Astrocyte of the cerebellum (primary cell): Measurements from ENCODE around the gene BMP8A.
"Not testable (repeated sequence)": the region's sequence is repeated elsewhere in the genome, so short reads cannot be mapped to it uniquely, and the experiment has no call there.

ENCODE experiments used
- DNase-seq: peaks from one replicate; pipeline ENCODE4 v3.0.0-alpha.2; 2011; ENCODE audit warnings: low read depth
- H3K4me3 ChIP-seq: 2 replicates; pipeline ENCODE4 v1.5.1; 2011; ENCODE audit warnings: mild to moderate bottlenecking, low read depth, low read length, moderate library complexity
- CTCF ChIP-seq: IDR thresholded peaks from 2 replicates; pipeline ENCODE4 v1.5.1; 2012; ENCODE audit warnings: low read length, low read depth, moderate library complexity, mild to moderate bottlenecking; ENCODE audit errors: missing control alignments
- in situ Hi-C: cut with HindIII; loops from 2 replicates; pipeline ENCODE4 v1.10.0; 2017; ENCODE audit warnings: low sequenced_read_pairs

BMP8A gene

GRCh38 chr1:39522661-39523567 is 31.5 kb downstream of the BMP8A start:
- DNase-seq, result no peak
- TF ChIP-seq CTCF, result no peak
- in situ Hi-C loops, result no loop called here
- H3K4me3 ChIP-seq, result no peak overlapping the region

DNA sequence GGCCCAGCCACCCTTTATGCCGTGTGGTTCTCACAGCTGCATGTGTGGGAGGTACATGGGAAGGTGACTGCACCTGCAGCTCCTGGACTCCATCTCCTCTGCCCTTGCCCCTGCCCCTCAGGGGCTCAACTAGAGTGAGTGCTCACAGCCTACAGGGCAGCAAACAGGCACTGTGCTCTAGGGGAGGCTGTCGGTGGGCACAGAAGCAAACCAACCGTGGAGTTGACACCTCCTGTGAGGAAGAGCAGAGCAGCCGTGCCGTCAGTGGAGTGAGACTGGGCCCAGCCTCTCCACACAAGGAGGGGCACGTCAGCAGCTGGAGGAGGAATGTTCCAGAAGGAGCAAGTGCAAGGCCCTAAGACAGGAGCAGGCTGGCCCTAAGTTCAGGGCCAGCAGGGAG is 32.7 kb downstream of the BMP8A start:
- H3K4me3 ChIP-seq, result no peak overlapping the region
- TF ChIP-seq CTCF, result no peak
- no peak for DNase-seq
- in situ Hi-C loops, result no loop called here

DNA sequence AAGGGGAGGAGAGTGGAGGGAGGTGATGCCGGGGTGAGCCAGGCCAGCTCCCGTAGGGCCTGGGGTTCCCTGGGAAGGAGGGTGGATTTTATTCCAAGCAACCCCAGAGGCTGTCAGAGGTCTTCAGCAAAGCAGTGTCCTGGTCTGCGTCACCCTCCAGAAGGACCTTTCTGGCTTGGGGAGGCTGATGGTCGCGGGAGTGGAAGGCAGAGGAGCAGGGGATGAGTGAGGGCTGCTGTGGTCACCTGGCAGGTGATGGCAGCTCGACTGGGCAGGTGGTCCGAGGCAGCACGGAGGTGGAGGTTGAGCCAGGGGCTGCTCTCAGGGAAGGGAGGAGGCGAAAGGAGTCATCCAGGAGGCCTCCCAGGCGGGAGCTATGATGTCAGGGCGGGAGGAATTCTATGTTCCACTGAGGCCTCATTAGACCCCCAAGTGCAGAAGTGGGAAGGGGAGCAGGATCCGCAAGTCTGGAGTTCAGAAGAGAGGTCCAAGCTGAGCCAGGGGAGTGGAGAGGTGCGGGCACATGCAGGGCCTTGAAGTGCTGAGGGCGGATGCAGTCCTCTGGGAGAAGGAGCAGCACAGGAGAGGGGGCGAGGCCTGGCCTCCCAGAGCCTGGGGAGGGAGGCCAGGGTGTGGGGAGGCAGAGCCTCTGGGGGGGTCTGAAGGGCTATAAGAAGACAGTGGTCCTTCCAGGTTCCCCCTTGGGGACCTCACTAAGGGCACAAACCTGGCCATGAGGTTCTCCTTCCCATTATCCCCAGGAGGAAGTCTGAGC is 33.3 kb downstream of the BMP8A start:
- no peak for TF ChIP-seq CTCF
- no peak overlapping the region for H3K4me3 ChIP-seq
- no peak for DNase-seq
- in situ Hi-C loops, result no loop called here

DNA sequence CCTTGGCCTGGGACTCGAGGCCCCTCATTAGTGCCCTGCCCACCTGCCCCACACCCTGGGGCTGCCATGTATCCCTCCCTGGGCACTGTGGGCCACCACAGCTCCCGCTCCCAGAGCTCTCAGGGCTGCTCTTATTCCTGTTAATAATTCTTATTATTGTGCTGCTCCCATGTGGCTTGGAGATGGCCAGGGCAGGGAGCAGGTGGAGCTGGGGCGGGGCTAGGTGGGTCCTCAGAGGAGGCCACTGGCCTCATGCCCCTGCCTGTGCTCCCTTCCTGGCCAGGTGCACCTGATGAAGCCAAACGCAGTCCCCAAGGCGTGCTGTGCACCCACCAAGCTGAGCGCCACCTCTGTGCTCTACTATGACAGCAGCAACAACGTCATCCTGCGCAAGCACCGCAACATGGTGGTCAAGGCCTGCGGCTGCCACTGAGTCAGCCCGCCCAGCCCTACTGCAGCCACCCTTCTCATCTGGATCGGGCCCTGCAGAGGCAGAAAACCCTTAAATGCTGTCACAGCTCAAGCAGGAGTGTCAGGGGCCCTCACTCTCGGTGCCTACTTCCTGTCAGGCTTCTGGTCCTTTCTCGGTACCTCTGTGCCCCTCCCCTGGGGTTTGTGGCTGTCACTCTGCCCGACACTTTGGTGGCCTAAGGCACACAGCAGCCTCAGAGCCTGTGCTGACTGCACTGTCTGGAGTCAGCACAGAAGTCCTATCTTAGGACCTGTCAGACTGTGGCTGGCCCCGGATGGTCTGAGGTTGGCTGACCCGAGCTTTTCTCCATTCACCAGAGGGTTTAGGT is 34.1 kb downstream of the BMP8A start:
- no peak for DNase-seq
- H3K4me3 ChIP-seq, result no peak overlapping the region
- TF ChIP-seq CTCF, result no peak
- in situ Hi-C loops, result no loop called here

GRCh38 chr1:39526466-39527189 is 35.2 kb downstream of the BMP8A start:
- in situ Hi-C loops, result no loop called here
- no peak for DNase-seq
- H3K4me3 ChIP-seq, result no peak overlapping the region
- TF ChIP-seq CTCF, result no peak

DNA sequence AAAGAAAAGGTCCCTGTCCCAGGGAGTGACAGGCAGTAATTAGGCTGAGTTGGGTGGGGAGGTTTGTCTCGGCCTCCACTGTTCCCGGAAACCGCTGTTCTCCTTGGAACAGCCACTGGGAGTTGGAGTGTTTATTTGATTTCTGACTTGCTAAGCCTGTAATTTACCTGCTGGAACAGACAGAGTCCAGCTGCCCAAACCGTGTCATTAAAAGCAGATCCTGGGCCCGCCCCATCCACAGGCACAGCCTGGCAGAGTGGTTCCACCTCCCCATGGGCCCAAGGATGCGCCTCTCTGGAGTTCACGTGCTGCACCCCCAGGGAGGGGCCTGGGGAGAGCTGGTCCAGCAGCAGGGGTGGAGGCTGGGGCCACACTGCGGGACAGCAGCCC is 35.7 kb downstream of the BMP8A start:
- DNase-seq, H3K4me3 ChIP-seq, in situ Hi-C loops: not testable (repeated sequence)
